ENCODE measurements around the gene RAB6B.

RAB6B gene

GRCh38 chr3:133872781-133873180 lies 22.9 kb downstream of the RAB6B start:
- TF ChIP-seq CTCF (IDR thresholded peaks at IDR 0.05; ENCODE audit: low read depth, low read length), result no peak
- DNase-seq (ENCODE audit: extremely low read depth, low read depth), result no peak

- DNase-seq (ENCODE audit: extremely low read depth, low read depth), result no peak
Observed at GRCh38 chr3:133872161-133872560, 23.5 kb downstream of the RAB6B start.

GRCh38 chr3:133871368-133872090 lies 24.2 kb downstream of the RAB6B start:
- TF ChIP-seq CTCF (IDR thresholded peaks at IDR 0.05; ENCODE audit: low read depth, low read length), result no peak
- DNase-seq (ENCODE audit: extremely low read depth, low read depth), result no peak

More at GRCh38 chr3:133872161-133872560, 23.5 kb downstream of the RAB6B start:
- TF ChIP-seq CTCF (IDR thresholded peaks at IDR 0.05; ENCODE audit: low read depth, low read length), result no peak

- DNase-seq (ENCODE audit: extremely low read depth, low read depth), result no peak
- no peak for TF ChIP-seq CTCF (IDR thresholded peaks at IDR 0.05; ENCODE audit: low read depth, low read length)
Observed at GRCh38 chr3:133870822-133871221, 24.9 kb downstream of the RAB6B start.

GRCh38 chr3:133869586-133869985 lies 26.1 kb downstream of the RAB6B start:
- no peak for DNase-seq (ENCODE audit: extremely low read depth, low read depth)
- TF ChIP-seq CTCF (IDR thresholded peaks at IDR 0.05; ENCODE audit: low read depth, low read length), result no peak

GRCh38 chr3:133868758-133869475 lies 26.8 kb downstream of the RAB6B start:
- DNase-seq (ENCODE audit: extremely low read depth, low read depth), result no peak
- no peak for TF ChIP-seq CTCF (IDR thresholded peaks at IDR 0.05; ENCODE audit: low read depth, low read length)

GRCh38 chr3:133868186-133868585 lies 27.5 kb downstream of the RAB6B start:
- no peak for TF ChIP-seq CTCF (IDR thresholded peaks at IDR 0.05; ENCODE audit: low read depth, low read length)
- DNase-seq (ENCODE audit: extremely low read depth, low read depth), result no peak
